K562 (cell line): ENCODE results near the gene UNC5B. TPM values are rescaled to one million over a fixed set of nuclear protein-coding genes. Genes with fewer than 3 reads are reported as not detected.

ENCODE experiments used
- CBX3 ChIP-seq, 2 experiments: IDR thresholded peaks; 1 replicate in 1 of 2; 2 replicates in 1 of 2; pipeline ENCODE4 v1.6.1; 2012; ENCODE audit warnings: inconsistent platforms in 2 of 2, low read length in 2 of 2, borderline replicate concordance in 1 of 2, control low read depth in 1 of 2
- CREB1 ChIP-seq, 2 experiments: sonication (generic) in 1 of 2; formaldehyde crosslinking in 1 of 2; IDR thresholded peaks; 2 replicates each; pipeline versions ENCODE4 v1.6.1 to v1.8.0; 2012 to 2022; ENCODE audit warnings: inconsistent platforms in 1 of 2, mild to moderate bottlenecking in 1 of 2, missing genetic modification reagents in 1 of 2, moderate library complexity in 1 of 2
- GABPB1 ChIP-seq: sonication (generic); formaldehyde crosslinking; IDR thresholded peaks from 2 replicates; pipeline ENCODE4 v1.8.0; 2022; ENCODE audit warnings: mild to moderate bottlenecking, missing genetic modification reagents
- GATA2 ChIP-seq: sonication (generic); formaldehyde crosslinking; IDR thresholded peaks from 2 replicates; pipeline ENCODE4 v1.4.0; 2020; ENCODE audit warnings: mild to moderate bottlenecking, missing genetic modification reagents
- GATAD2B ChIP-seq: fragments of 450-650 bp; IDR thresholded peaks from 2 replicates; pipeline ENCODE4 v1.6.1; 2017; ENCODE audit warnings: mild to moderate bottlenecking, borderline replicate concordance
- HIVEP1 ChIP-seq: fragments of 250-450 bp; sonication (Bioruptor Pico); IDR thresholded peaks from 2 replicates; pipeline ENCODE4 v1.4.0; 2020; ENCODE audit warnings: mild to moderate bottlenecking
- ILF3 ChIP-seq: fragments of 450-650 bp; IDR thresholded peaks from 2 replicates; pipeline ENCODE4 v1.6.1; 2018; ENCODE audit warnings: antibody characterized with exemption, mild to moderate bottlenecking, moderate library complexity, borderline replicate concordance
- KLF1 ChIP-seq: fragments of 450-650 bp; IDR thresholded peaks from 2 replicates; pipeline ENCODE4 v1.6.1; 2016; ENCODE audit warnings: missing genetic modification characterization, missing compliant biosample characterization
- KLF16 ChIP-seq: IDR thresholded peaks from 2 replicates; pipeline ENCODE4 v1.6.1; 2016; ENCODE audit warnings: antibody characterized with exemption
- PHF8 ChIP-seq: fragments of 200-600 bp; sonication (generic); IDR thresholded peaks from 2 replicates; pipeline ENCODE4 v1.6.1; 2012; ENCODE audit warnings: mixed run types, mild to moderate bottlenecking, inconsistent platforms, low read length, moderate library complexity, borderline replicate concordance
- PURB ChIP-seq: sonication (generic); formaldehyde crosslinking; IDR thresholded peaks from 2 replicates; pipeline ENCODE4 v1.9.0; 2021; ENCODE audit warnings: low read depth, mild to moderate bottlenecking, missing genetic modification reagents
- RB1 ChIP-seq: fragments of 450-650 bp; IDR thresholded peaks from 2 replicates; pipeline ENCODE4 v1.6.1; 2017; ENCODE audit warnings: low read depth, mild to moderate bottlenecking
- RBM22 ChIP-seq: fragments of 200-400 bp; formaldehyde crosslinking; IDR thresholded peaks from 2 replicates; pipeline ENCODE4 v1.6.1; 2018; ENCODE audit warnings: low read length, low read depth; ENCODE audit not compliant: poor library complexity, severe bottlenecking
- SAFB ChIP-seq: fragments of 200-400 bp; formaldehyde crosslinking; IDR thresholded peaks from 2 replicates; pipeline ENCODE4 v1.6.1; 2017; ENCODE audit warnings: low read depth, low read length, borderline replicate concordance
- TBL1XR1 ChIP-seq, 2 experiments: IDR thresholded peaks; 2 replicates each; pipeline ENCODE4 v1.6.1; 2012; ENCODE audit warnings: improper control_type of control experiment in 2 of 2, low read length in 2 of 2, mild to moderate bottlenecking in 1 of 2
- UBTF ChIP-seq, 2 experiments: IDR thresholded peaks; 2 replicates each; pipeline ENCODE4 v1.6.1; 2012; ENCODE audit warnings: improper control_type of control experiment in 2 of 2, low read depth in 2 of 2, low read length in 2 of 2, borderline replicate concordance in 1 of 2
- ZNF311 ChIP-seq: fragments of 250-450 bp; sonication (Bioruptor Pico); IDR thresholded peaks from 2 replicates; pipeline ENCODE4 v1.4.0; 2020; ENCODE audit warnings: mild to moderate bottlenecking, moderate library complexity
- ZNF444 ChIP-seq: fragments of 250-450 bp; sonication (Bioruptor Pico); IDR thresholded peaks from 2 replicates; pipeline ENCODE4 v1.4.0; 2020; ENCODE audit warnings: mild to moderate bottlenecking, moderate library complexity
- polyA plus RNA-seq, 8 experiments: library from polyadenylated mRNA; depleted of rRNA in 4 of 8; stranded (reverse) in 5 of 8; unstranded in 3 of 8; fragments of >200 nt; fragmentation: Nextera tagmentation in 2 of 8; fragmentation: Illumina TruSeq in 1 of 8; extraction: Ambion mirVana in 2 of 8; extraction: Trizol in 1 of 8; gene quantifications; 2 replicates each; pipeline versions ENCODE4 v1.2.1 to v1.2.3, GENCODE V29; 2011 to 2014; ENCODE audit warnings: inconsistent platforms in 1 of 8, missing spikeins in 1 of 8
- total RNA-seq, 7 experiments: library from RNA; depleted of rRNA in 6 of 7; stranded (reverse); fragments of >200 nt in 6 of 7; fragmentation: Illumina TruSeq in 2 of 7; extraction: Trizol in 2 of 7; gene quantifications; 2 replicates each; pipeline versions ENCODE4 v1.2.1 to v1.2.3, GENCODE V29; 2011 to 2021; ENCODE audit warnings: low replicate concordance in 1 of 7
- TF ChIP-seq, protein P1 (sequence below): fragments of 250-450 bp; sonication (Bioruptor Pico); IDR thresholded peaks from 2 replicates; pipeline ENCODE4 v1.4.0; 2020; ENCODE audit warnings: mild to moderate bottlenecking, moderate library complexity, borderline replicate concordance
- TF ChIP-seq, protein P2 (sequence below): fragments of 450-650 bp; IDR thresholded peaks from one replicate; pipeline ENCODE4 v1.6.1; 2018; ENCODE audit warnings: mild to moderate bottlenecking, moderate library complexity; ENCODE audit not compliant: partially characterized antibody

Gene UNC5B
- total and polyA plus RNA-seq, 9 of the 15 experiments (the other 6 are each of a cell fraction or from before 2014, with no cell fraction given), result 0.10 to 8.4 (median 2.1) TPM

DNA sequence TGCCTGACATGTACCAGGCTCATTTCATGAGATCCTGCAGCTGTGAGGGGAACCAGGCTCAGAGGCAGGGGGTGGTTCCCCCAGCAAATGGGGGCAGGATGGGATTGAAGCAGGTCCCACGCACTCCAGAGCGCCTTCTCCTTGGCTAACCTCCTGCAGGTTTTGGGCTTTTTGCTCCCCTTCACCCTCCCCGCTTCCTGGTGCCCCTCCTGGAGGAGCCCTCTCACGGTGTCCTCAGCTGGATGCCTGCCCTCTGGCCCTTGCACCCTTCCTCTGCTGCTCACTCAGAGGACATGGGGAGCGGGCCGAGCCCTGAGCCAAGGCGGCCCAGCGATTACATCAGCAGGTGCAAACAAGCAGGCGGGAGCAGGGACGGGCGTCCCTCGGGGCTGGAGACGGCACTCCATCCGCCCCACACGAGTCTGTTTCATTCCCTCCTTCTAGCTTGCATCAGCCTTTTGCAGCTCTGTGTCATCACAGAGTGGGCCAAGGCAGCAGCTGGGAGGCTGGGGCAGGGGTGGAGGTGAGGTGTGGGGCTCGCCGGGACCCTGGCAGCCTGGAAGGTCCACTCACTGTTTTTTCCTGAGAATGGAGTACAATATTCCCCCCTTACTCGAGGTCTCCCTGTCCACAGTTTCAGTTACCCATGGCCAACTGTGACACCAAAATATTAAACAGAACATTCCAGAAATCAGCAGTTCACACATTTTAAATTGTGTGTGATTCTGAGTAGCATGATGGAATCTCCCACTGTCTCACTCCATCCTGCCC is 54.0 kb downstream of the UNC5B start (continued):
- TF ChIP-seq, protein P1, sequence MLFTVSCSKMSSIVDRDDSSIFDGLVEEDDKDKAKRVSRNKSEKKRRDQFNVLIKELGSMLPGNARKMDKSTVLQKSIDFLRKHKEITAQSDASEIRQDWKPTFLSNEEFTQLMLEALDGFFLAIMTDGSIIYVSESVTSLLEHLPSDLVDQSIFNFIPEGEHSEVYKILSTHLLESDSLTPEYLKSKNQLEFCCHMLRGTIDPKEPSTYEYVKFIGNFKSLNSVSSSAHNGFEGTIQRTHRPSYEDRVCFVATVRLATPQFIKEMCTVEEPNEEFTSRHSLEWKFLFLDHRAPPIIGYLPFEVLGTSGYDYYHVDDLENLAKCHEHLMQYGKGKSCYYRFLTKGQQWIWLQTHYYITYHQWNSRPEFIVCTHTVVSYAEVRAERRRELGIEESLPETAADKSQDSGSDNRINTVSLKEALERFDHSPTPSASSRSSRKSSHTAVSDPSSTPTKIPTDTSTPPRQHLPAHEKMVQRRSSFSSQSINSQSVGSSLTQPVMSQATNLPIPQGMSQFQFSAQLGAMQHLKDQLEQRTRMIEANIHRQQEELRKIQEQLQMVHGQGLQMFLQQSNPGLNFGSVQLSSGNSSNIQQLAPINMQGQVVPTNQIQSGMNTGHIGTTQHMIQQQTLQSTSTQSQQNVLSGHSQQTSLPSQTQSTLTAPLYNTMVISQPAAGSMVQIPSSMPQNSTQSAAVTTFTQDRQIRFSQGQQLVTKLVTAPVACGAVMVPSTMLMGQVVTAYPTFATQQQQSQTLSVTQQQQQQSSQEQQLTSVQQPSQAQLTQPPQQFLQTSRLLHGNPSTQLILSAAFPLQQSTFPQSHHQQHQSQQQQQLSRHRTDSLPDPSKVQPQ (CRISPR knock-in tag), result no peak
- peak in 1 of 2 experiments; percentile 67; a peak in 1 of 4 replicates for TF ChIP-seq TBL1XR1 (IDR thresholded peaks at IDR 0.05; ENCODE audit: low read length in 2 of 2)
- peak; percentile 77 for TF ChIP-seq HIVEP1 (CRISPR knock-in tag)
- no peak for TF ChIP-seq SAFB
- no peak for TF ChIP-seq CREB1 (IDR thresholded peaks at IDR 0.05)
- TF ChIP-seq CREB1 (CRISPR knock-in tag; IDR thresholded peaks at IDR 0.05), result peak; percentile 57
- TF ChIP-seq RB1, result peak; percentile 32; the same call in 1 of the 2 replicates
- TF ChIP-seq UBTF (IDR thresholded peaks at IDR 0.05; ENCODE audit: borderline replicate concordance in 1 of 2, low read depth in 2 of 2, low read length in 2 of 2), result peak; percentile 74 to 96; a peak in 2 of 4 replicates
- TF ChIP-seq KLF16, result no peak
- TF ChIP-seq, protein P2, sequence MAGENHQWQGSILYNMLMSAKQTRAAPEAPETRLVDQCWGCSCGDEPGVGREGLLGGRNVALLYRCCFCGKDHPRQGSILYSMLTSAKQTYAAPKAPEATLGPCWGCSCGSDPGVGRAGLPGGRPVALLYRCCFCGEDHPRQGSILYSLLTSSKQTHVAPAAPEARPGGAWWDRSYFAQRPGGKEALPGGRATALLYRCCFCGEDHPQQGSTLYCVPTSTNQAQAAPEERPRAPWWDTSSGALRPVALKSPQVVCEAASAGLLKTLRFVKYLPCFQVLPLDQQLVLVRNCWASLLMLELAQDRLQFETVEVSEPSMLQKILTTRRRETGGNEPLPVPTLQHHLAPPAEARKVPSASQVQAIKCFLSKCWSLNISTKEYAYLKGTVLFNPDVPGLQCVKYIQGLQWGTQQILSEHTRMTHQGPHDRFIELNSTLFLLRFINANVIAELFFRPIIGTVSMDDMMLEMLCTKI, result no peak
- no peak for TF ChIP-seq ZNF444 (CRISPR knock-in tag)
- TF ChIP-seq GABPB1 (CRISPR knock-in tag), result peak; percentile 73
- TF ChIP-seq PHF8, result no peak
- TF ChIP-seq KLF1, result no peak; the same call in none of the 2 replicates
- TF ChIP-seq ILF3, result no peak
- TF ChIP-seq PURB, result no peak
- no peak for TF ChIP-seq GATA2 (CRISPR knock-in tag)
- no peak for TF ChIP-seq GATAD2B
- no peak for TF ChIP-seq RBM22
- TF ChIP-seq ZNF311, result peak; percentile 75
- no peak for TF ChIP-seq CBX3 (IDR thresholded peaks at IDR 0.05; ENCODE audit: borderline replicate concordance in 1 of 2, low read length in 2 of 2)
